Activated naive CD4-positive, alpha-beta T cell treated with anti-CD3 and anti-CD28 coated beads, Interleukin-2, amount 10 ng/mL, durations not matched to agents 7 days and 5 days (primary cell): Measurements from ENCODE around the gene AIFM3.
"Not testable (repeated sequence)": the region's sequence is repeated elsewhere in the genome, so short reads cannot be mapped to it uniquely, and the experiment has no call there.

Experiments used
- CTCF ChIA-PET: fragments of 350-600 bp; sonication (Branson Sonifier 250); formaldehyde crosslinking; loops from one replicate; lab custom pipeline; 2021; ENCODE audit warnings: antibody characterized with exemption; lab: Charles Lee
- DNase-seq: peaks from one replicate; pipeline ENCODE4 v3.0.0-alpha.2; 2020
- H3K27ac Mint-ChIP-seq: one replicate; pipeline ENCODE4 v1.8.0; 2021; ENCODE audit warnings: mild to moderate bottlenecking, moderate library complexity, mixed read lengths
- H3K27me3 Mint-ChIP-seq: one replicate; pipeline ENCODE4 v1.8.0; 2021; ENCODE audit warnings: mild to moderate bottlenecking, mixed read lengths
- H3K36me3 Mint-ChIP-seq: one replicate; pipeline ENCODE4 v1.8.0; 2021; ENCODE audit warnings: mixed read lengths
- H3K4me1 Mint-ChIP-seq: one replicate; pipeline ENCODE4 v1.8.0; 2021; ENCODE audit warnings: mixed read lengths
- H3K4me3 Mint-ChIP-seq: one replicate; pipeline ENCODE4 v1.8.0; 2021; ENCODE audit warnings: mild to moderate bottlenecking, moderate library complexity, mixed read lengths
- H3K9me3 Mint-ChIP-seq: one replicate; pipeline ENCODE4 v1.8.0; 2021; ENCODE audit warnings: mixed read lengths

AIFM3 gene

DNA sequence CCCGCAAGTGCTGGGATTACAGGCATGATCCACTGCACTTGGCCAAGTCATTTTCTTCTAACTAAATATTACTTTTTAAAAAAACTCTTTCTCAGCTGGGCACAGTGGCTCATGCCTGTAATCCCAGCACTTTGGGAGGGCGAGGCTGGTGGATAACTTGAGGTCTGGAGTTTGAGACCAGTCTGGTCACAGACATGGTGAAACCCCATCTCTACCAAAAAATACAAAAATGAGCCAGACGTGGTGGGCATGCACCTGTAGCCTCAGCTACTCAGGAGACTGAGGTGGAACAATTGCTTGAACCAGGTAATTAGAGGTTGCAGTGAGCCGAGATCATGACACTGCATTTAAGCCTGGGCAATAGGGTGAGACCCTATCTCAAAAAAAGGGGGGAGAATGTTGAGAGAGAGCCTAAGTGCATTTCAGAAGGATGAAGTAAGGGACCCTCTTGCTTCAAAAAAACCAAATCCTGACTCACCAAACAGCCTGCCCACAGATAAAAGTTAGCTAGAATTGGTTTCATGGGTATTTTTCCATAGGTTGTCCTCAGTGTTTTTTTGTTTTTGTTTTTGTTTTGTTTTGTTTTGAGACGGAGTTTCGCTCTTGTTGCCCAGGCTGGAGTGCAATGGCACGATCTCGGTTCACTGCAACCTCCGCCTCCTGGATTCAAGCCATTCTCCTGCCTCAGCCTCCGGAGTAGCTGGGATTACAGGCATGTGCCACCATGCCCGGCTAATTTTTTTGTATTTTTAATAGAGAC is 31.1 kb upstream of the AIFM3 start:
- H3K4me3 Mint-ChIP-seq, DNase-seq, CTCF ChIA-PET, H3K9me3 Mint-ChIP-seq, H3K27me3 Mint-ChIP-seq, H3K27ac Mint-ChIP-seq: not testable (repeated sequence)
- Mint-ChIP-seq H3K4me1 (peaks cover 34% of the 10 kb centered on the region), H3K36me3 (peaks cover 41% of the 10 kb centered on the region)

DNA sequence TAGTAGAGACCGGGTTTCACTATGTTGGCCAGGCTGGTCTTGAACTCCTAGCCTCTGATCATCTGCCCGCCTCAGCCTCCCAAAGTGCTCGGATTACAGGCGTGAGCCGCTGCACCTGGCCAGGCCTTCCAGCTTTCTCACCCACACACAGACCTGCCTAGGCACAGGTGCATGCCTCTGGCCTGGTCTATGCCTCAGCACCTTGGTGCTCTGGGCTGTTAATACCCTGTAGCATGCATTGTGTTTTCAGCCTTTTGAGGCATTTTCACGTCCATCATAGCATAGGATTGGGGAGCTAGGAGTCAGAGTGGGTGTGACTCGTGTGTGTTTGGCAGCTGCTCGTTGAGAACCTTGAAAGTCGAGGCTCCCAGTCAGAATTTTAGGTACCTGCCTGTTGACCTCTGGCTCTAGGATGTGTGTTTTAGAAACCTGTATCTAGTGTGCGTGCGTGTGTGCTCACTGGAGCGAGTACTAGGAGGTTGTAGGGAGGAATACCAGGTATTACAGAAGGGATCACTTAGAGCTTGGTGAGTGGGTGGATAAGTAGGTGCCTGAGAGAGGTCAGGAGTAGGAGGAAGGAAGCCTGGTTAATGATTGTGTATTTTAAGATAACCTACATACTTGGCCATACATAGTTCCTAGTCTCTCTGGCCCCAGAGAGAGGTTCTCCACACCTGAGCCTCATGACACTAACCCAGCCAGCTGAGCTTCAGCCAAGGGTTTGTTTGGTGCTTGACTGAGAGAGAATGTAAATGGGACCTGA is 29.8 kb upstream of the AIFM3 start:
- no peaks in the 10 kb centered on the region for H3K27me3 Mint-ChIP-seq
- H3K4me1 Mint-ChIP-seq = peaks cover 34% of the 10 kb centered on the region
- no peaks in the 10 kb centered on the region for H3K9me3 Mint-ChIP-seq
- DNase-seq = no peak
- no peak overlapping the region for H3K4me3 Mint-ChIP-seq
- H3K27ac Mint-ChIP-seq = peak overlapping the region; percentile 3
- CTCF ChIA-PET = interaction anchor here (1.1 to 1.3 kb wide), 2 partner anchors 9 to 51 kb away, joined by 3 read pairs; no protein-coding TSS in a partner anchor
- H3K36me3 Mint-ChIP-seq = peaks cover 47% of the 10 kb centered on the region

DNA sequence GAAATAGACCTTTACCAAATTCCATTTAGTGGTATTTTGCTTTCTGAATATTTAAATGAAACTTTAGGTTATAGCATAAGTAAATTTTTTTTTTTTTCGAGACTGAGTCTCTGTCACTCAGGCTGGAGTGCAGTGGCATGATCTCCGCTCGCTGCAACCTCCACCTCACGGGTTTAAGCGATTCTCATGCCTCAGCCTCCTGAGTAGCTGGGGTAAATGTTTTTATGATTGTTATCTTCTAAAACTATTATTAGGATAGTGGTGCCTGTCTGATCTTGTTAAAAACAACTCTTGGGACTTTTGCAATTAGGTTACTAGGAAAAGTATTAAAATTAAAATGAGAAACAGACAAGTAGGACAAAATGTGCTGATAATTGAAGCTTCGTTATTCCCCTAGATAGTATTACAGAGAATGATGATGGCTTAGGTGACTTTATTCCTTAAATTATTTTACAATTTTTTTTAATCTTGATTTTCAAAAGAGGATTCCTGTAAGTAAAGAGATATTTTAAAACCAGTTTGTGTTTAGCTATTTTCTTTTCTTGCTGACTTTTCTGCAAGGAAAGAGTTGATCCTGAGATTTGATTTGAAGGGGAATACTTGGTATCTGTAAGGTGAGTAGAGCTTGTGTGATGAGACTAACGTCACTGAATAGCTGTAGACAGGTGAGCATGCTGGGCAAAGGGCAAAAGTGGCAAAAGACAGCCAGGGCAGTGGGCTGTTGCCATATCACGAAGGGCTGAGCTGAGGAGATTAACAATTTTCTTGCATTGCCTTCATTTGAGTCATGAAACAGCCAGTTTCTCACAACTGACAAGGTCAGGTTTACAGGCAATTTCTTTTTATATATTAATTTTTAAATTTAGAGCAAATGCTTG is 29.0 kb upstream of the AIFM3 start:
- Mint-ChIP-seq H3K4me3 (no peak overlapping the region), H3K9me3 (no peaks in the 10 kb centered on the region), H3K27me3 (no peaks in the 10 kb centered on the region), H3K36me3 (peaks cover 52% of the 10 kb centered on the region), H3K4me1 (peaks cover 33% of the 10 kb centered on the region), H3K27ac (no peak overlapping the region)
- CTCF ChIA-PET = interaction anchor here (0.6 to 1.3 kb wide), 3 partner anchors 10 to 52 kb away, joined by 3 read pairs; partner anchors contain the start of gene CRKL
- DNase-seq = no peak

DNA sequence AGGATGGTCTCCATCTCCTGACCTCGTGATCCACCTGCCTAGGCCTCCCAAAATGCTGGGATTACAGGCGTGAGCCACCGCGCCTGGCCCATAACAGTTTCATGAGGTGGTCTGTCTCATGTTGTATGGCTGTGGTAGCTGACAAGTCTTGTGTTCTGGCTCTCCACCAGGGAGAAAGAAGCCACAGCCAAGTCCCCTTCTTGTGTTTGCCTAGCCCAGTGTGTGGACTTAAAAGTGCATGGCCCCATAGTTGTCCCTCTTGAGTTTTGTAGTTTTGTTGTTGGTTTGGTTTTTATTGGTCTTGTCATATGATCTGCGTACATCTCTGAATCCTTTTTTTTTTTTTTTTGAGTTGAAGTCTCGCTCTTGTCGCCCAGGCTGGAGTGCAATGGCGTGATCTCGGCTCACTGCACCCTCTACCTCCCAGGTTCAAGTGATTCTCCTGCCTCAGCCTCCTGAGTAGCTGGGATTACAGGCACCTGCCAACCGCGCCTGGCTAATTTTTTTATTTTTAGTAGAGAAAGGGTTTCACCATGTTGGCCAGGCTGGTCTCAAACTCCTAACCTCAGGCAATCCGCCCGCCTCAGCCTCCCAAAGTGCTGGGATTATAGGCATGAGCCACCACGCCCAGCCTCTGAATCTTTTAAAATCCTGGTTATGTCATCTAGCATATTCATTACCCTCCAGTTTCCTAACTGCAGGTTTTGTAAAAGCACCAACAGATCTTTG is 27.4 kb upstream of the AIFM3 start:
- not testable (repeated sequence) for H3K4me3 Mint-ChIP-seq, H3K9me3 Mint-ChIP-seq, H3K27me3 Mint-ChIP-seq, DNase-seq
- Mint-ChIP-seq H3K4me1 (peaks cover 35% of the 10 kb centered on the region), H3K27ac (peak overlapping the region; percentile 13), H3K36me3 (peaks cover 48% of the 10 kb centered on the region)
- CTCF ChIA-PET = interaction anchor here (0.6 to 1.3 kb wide), 2 partner anchors 21 to 878 kb away, joined by 3 to 5 read pairs; no protein-coding TSS in a partner anchor

DNA sequence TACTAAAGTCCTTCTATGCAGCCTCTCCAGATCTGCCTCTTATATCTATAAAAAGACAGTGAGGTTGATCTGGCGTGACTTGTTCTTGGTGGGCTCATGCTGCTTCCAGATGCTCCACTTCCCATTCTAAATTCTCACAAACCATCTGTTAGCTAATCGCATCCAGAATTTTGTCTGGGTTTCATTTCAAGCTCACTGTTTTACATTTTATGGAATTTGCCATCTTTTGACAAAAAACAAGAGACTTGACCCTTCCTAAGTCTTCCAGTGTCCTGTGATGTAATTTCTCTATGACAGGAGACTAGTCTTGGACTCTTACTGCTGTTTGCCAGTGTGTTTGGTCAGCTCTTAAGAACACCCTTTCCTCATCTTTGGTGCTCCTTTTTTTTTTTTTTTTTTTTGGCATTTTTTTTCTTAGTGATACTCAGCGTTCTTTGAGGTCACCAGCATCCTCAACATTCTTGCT is 26.8 kb upstream of the AIFM3 start:
- H3K4me1 Mint-ChIP-seq = peaks cover 35% of the 10 kb centered on the region
- peaks cover 46% of the 10 kb centered on the region for H3K36me3 Mint-ChIP-seq
- no peak overlapping the region for H3K4me3 Mint-ChIP-seq

DNA sequence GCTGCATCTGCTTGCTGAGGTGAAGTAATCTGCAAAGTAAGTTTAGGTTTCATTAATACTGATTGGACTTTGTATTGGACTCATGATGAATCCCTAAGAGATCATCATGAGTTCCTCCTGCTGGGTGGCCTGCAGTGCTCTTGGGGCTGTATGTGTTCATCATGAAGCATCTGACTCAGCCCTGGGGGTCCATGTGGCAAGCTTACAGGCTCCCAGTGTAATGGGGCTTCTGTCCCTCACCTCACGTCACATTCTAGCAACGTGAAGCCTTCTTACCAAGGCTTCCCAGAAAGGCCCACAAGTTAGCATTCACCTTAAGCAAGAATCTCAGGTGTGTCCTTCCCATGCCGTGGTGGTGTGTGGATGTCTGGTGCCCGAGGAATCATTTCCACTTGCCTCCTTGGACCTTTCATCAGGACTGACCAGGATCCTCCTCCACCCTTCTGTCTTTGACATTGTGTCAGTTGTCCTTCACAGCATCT is 26.1 kb upstream of the AIFM3 start:
- H3K36me3 Mint-ChIP-seq = peaks cover 42% of the 10 kb centered on the region
- no peaks in the 10 kb centered on the region for H3K9me3 Mint-ChIP-seq
- H3K4me3 Mint-ChIP-seq = no peak overlapping the region
- no peaks in the 10 kb centered on the region for H3K27me3 Mint-ChIP-seq
- peaks cover 37% of the 10 kb centered on the region for H3K4me1 Mint-ChIP-seq
- DNase-seq = no peak
- CTCF ChIA-PET = no interaction called here
- H3K27ac Mint-ChIP-seq = no peak overlapping the region

More for the DNA sequence above, 26.8 kb upstream of the AIFM3 start:
- no peak for DNase-seq
- Mint-ChIP-seq H3K27ac (no peak overlapping the region), H3K9me3 (no peaks in the 10 kb centered on the region), H3K27me3 (no peaks in the 10 kb centered on the region)
- CTCF ChIA-PET = interaction anchor here (1.3 kb wide), 1 partner anchor 20 kb away, joined by 5 read pairs; no protein-coding TSS in a partner anchor

DNA sequence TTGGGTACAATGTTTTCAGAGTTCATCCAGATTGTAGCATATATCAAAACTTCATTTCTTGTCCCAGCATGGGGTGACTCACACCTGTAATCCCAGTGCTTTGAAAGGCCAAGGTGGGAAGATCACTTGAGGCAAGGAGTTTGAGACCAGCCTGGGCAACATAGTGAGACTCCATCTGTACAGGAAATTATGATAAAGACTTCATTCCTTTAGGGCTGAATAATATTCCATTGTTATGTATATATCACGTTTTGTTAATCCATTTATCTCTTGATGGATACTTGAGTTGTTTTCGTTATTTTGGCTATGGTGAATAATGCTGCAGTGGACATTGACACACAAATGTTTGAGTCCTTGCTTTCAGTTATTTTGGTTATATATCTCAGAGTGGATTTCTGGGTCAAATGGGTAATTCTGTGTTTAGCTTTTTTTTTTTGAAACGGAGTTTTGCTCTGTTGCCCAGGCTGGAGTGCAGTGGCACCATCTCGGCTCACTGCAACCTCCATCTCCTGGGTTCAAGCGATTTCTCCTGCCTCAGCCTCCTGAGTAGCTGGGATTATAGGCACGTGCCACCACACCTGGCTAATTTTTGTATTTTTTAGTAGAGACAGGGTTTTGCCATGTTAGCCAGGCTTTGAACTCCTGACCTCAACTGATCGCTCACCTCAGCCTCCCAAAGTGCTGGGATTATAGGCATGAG is 24.7 kb upstream of the AIFM3 start:
- CTCF ChIA-PET, H3K4me3 Mint-ChIP-seq, H3K27ac Mint-ChIP-seq, H3K9me3 Mint-ChIP-seq, DNase-seq, H3K27me3 Mint-ChIP-seq: not testable (repeated sequence)
- H3K36me3 Mint-ChIP-seq = peaks cover 40% of the 10 kb centered on the region
- H3K4me1 Mint-ChIP-seq = peaks cover 36% of the 10 kb centered on the region

DNA sequence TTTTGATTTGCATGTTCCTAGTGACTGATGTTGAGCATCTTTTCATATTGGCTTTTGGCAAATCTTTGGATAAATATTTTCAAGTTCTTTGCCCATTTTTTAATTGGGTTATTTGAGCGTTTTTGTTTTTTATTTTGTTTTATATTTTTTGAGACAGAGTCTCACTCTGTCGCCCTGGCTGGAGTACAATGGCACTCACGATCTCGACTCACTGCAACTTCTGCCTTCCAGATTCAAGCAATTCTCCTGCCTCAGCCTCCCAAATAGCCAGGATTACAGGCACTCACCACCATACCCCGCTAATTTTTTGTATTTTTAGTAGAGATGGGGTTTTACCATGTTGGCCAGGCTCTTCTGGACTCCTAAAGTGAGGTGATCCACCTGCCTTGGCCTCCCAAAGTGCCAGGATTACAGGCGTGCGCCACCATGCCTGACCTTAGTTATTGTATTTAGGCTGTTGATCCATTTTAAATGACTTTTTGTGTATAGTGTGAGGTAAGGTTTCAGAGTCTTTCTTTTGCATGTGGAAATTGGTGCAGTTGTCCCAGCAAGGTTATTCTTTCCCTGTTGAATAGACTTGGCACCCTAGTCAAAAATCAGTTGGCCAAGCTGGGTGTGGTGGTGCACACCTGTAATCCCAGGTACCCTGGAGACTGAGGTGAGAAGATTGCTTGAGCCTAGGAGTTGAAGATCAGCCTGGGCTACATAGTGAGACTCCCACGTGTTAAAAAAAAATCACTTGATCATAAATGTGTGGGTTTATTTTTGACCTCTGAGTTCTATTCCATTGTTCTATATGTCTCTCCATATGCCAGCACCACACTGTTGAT is 23.7 kb upstream of the AIFM3 start:
- Mint-ChIP-seq H3K27me3 (no peaks in the 10 kb centered on the region), H3K36me3 (peaks cover 42% of the 10 kb centered on the region), H3K27ac (no peak overlapping the region), H3K4me1 (peaks cover 35% of the 10 kb centered on the region), H3K9me3 (no peaks in the 10 kb centered on the region), H3K4me3 (no peak overlapping the region)
- CTCF ChIA-PET = no interaction called here
- DNase-seq = no peak

DNA sequence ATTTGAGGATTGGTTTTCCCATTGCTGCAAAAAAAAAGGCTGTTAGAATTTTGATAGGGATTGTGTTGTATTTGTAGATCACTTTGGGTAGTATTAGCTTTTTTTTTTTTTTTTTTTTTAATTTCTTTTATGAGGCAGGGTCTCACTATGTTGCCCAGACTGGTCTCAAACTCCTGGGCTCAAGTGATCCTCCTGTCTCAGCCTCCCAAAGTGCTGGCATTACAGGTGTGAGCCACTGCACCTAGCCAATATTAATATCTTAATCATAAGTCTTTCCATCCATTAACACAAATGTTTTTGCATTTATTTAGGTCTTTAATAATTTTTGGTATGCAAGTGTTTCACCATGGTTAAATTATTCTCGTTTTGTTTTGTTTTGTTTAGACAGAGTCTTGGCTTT is 23.0 kb upstream of the AIFM3 start:
- Mint-ChIP-seq H3K27me3 (no peaks in the 10 kb centered on the region), H3K27ac (no peak overlapping the region), H3K36me3 (peaks cover 40% of the 10 kb centered on the region), H3K4me3 (no peak overlapping the region), H3K4me1 (peaks cover 38% of the 10 kb centered on the region), H3K9me3 (no peaks in the 10 kb centered on the region)
- no peak for DNase-seq
- CTCF ChIA-PET = no interaction called here

DNA sequence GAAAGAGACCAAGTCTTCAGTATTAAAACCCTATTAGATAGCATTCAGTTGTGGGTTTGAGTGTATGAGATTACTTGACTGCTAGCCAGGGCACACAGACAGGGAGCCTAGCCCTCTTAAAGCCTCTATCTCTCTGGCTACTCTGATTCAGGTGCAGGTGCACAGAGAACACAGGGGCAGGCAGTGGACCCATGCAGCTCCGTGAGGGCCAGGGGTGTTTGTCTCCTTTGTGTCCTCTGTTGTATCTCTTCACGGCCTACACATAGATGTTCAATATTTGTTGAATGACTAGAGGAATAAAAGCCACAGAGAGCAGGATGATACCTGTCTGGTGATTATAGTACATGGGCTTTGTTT is 21.5 kb upstream of the AIFM3 start:
- DNase-seq = no peak
- Mint-ChIP-seq H3K36me3 (peaks cover 43% of the 10 kb centered on the region), H3K9me3 (no peaks in the 10 kb centered on the region), H3K4me1 (peaks cover 44% of the 10 kb centered on the region), H3K27me3 (no peaks in the 10 kb centered on the region), H3K4me3 (no peak overlapping the region), H3K27ac (no peak overlapping the region)
- CTCF ChIA-PET = no interaction called here

DNA sequence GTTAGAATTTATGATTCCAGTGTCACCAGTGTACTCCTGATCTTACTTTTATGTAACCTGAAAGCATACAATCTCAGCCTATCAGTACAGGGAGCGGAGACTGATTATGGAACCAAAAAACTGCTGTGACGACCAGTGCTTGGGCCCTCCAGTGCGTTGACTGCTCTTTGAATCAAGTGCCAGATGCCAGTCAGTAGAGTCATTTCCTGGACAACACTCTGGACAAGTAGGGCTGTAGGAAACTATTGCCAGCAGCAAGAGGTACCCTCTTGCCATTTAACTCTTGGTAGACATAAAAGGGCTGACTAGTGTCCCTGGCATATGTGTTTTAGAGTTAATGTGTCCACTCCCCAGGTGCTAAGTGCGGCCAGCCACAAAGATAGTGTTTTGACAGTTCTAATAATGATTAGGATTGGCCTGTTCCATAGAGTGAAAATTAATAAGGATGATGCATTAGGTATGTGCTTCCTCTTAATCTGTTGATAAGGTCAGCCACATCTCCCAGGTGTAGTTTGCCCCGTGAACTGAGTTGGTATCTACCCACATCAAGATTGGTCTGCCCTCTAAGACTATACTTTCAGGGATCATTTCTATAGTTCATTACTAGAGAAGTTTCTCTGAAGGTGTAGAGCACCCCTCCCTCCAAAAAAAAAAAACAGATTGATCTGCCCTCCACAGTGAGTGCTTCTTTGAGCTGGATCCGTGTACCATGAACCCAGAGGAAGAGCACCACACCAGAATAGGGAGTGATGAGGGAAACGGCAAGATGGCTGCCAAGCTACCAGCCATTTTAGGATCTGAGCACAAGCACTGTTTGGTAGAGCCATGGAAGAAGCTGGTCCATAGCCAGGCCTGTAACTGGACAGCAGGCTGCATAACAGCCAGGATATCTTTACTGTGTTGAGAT is 20.7 kb upstream of the AIFM3 start:
- Mint-ChIP-seq H3K27me3 (no peaks in the 10 kb centered on the region), H3K36me3 (peaks cover 42% of the 10 kb centered on the region), H3K4me3 (no peak overlapping the region), H3K4me1 (peaks cover 40% of the 10 kb centered on the region), H3K27ac (peak overlapping the region; percentile 11), H3K9me3 (no peaks in the 10 kb centered on the region)
- DNase-seq = no peak
- CTCF ChIA-PET = no interaction called here
